Non-pigmented ciliary epithelial cell (primary cell): ENCODE measurements around the gene ASF1B.

Experiments
- DNase-seq: peaks from one replicate; pipeline ENCODE4 v3.0.0-alpha.2; 2010; ENCODE audit warnings: low read depth

Gene ASF1B

GRCh38 chr19:14110650-14111049 lies 25.7 kb downstream of the ASF1B start:
- no peak for DNase-seq

DNA sequence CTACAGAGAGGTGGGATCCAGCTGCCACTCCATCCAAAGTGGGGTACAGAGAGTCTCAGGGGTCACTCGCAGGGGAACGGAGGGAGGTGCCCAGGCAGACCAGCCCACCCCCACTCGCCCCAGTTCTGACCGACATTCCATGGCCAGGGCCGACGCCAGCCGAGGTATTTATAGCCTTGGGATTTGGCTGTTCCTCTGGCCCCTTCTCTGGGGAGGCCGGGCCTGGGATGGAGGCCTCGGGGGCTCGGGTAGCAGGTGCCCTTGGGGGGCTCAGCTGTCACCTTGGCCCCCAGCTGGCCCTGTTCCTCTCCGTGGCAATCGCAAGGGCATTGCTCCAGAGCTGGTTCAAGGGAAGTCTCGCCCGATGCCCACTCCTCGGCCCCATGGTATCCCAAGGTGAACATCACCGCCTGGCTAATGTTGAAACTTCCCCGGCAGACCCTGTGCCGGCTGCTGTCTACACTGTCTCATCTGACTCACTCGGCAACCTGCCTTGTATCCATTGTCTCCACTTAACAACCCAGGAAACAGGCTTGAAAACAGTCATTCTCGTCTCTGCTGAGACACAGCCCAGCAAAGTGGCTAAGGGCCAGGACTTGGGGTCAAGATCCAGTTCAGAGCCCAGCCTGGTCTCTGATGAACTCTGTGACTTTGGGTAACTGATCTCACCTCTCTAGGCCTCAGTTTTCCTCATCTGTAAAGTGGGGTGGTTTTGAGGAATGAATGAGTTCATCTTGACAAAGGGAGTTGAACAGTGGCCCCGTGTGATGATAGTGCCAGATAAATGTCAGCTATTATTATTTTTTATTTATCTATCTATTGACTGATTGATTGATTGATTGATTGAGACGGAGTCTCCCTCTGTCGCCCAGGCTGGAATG lies 28.6 kb downstream of the ASF1B start:
- no peak for DNase-seq

- no peak for DNase-seq
Measured at GRCh38 chr19:14106840-14107239, 29.5 kb downstream of the ASF1B start.

DNA sequence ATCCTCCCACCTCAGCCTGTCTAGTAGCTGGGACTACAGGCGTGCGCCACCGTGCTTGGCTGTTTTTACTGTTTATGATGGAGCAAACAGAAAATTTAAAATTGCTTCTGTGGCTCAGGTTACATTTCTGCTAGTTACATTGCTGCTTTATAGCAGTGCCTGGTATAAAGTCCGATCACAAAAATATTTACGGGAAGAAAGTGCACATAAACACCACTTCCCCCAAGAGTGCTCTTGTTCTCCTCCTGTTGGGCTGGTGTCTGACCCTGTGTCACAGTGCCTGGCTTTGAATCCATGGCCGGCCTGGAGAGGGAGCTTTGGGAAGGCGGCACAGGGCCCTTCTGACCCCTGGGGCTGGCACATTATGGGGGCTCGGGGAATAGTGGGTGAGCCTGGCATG lies 30.7 kb downstream of the ASF1B start:
- DNase-seq, result no peak

DNA sequence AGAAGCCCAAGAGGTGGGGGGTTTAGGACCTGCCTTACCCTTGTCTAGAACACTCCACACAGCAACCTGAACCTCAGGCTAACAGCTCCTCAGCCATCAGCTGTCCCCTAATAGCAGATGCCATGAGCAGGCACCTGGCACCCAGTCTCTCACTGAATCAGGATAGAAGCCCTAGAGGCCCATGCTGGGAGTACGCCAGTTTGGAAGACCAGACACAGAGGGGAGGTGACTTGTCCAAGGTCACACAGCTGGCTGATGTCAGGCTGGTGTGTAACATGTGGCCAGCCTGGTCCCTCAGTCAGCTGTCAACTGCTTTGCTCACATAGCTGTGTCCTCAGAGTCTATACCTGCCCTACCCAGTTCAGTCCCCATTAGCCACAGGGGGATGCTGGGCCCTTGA lies 33.1 kb downstream of the ASF1B start:
- DNase-seq, result no peak

GRCh38 chr19:14102756-14103155 lies 33.6 kb downstream of the ASF1B start:
- DNase-seq, result no peak

DNA sequence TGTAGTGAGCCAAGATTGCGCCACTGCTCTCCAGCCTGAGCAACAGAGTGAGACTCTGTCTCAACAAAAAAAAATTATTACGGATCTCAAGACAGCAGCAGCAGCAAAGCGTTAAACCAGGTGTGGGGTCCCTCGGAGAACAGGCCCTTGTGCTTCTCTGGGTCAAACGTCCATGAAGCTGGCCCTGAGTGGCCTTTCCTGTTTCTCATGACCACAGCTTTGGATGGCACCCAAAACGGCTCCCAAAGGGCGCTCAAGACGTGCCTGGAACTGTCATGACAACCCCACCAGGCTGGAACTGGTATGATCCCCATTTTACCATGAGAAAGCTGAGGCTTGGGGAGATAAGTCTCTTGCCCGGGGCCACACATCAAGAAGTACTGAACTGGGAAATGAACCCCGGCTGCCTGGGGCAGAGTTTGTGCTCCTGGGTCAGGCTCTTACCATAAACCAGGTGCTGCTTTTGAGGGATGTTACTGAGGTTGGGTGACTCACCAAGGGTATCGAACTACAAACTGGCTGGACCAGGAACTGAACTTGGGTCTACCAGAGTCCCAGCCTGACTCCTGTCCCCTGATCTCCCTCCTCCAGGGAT lies 34.2 kb downstream of the ASF1B start:
- no peak for DNase-seq

GRCh38 chr19:14101003-14101545 lies 35.3 kb downstream of the ASF1B start:
- no peak for DNase-seq

DNA sequence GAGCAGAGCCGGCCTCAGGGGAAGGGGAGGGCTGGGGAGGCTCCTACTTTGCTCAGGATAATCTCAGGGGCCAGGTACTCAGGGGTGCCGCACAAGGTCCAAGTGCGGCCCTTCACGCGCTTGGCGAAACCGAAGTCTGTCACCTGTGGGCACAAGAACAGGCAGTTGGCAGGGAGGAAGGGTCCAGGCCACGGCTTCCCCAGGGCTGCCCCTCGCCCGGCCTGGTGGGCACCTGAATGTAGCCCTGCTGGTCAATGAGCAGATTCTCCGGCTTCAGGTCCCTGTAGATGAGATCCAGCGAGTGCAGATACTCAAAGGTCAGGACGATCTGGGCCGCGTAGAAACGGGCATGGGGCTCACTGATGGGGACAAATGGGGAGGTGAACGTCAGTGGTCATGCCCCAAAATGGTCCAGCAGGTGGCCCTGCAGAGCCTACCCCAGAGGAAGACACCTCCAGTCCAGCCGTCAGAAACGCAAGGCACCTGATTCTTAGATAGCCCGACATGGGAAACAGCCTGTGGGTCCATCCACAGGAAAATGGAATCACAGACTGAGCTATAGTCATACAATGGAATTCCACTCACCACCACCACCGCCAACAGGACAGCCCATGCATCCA lies 38.7 kb downstream of the ASF1B start:
- no peak for DNase-seq

DNA sequence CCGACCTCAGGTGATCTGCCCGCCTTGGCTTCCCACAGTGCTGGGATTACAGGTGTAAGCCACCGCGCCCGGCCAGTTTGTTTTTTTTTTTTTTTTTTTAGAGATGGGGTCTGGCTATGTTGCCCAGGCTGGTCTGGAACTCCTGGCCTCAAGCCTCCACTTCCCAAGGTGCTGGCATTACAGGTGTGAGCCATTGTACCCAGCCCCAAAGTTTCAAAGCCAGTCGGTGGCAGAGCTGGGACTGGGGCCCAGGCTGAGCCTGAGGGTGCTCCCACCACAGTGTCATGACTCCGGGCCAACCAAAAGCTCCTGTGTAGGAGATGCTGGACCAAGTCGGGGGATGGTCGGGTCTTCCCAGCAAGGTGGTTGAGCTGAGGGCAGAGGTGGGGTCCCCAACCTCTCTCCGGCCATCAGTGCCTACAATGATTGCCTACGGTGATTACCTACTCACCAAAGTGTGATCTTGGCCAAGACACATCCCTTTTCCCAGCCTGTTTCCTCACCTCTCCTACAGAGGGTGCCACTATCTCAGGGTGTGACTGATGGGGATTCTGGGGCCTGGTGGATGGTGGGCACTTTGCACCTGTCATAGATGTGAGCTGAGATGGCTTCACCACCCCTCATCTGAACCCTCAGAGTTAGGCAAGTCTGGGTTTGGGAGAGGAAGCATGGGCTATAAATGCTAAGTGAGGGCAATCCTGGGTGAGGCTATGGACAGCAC lies 40.0 kb downstream of the ASF1B start:
- no peak for DNase-seq

DNA sequence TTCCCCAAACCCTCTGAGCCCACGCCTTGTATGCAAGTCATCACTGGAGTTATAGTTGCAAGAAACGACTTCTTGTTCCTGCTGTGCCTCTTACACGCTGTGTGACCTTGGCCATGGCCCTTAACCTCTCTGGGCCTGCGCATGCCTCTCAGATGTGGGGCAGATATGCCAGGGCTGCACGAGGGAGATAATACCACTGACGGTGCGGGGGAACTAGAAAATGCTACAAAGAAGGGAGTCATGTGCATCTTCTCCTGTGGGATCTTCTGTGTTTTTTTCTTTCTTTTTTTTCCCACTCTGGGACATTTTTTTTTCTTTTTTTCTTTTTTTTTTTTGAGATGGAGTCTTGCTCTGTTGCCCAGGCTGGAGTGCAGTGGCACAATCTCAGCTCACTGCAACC lies 41.5 kb downstream of the ASF1B start:
- DNase-seq, result no peak

GRCh38 chr19:14093117-14093823 lies 43.1 kb downstream of the ASF1B start:
- DNase-seq, result no peak

DNA sequence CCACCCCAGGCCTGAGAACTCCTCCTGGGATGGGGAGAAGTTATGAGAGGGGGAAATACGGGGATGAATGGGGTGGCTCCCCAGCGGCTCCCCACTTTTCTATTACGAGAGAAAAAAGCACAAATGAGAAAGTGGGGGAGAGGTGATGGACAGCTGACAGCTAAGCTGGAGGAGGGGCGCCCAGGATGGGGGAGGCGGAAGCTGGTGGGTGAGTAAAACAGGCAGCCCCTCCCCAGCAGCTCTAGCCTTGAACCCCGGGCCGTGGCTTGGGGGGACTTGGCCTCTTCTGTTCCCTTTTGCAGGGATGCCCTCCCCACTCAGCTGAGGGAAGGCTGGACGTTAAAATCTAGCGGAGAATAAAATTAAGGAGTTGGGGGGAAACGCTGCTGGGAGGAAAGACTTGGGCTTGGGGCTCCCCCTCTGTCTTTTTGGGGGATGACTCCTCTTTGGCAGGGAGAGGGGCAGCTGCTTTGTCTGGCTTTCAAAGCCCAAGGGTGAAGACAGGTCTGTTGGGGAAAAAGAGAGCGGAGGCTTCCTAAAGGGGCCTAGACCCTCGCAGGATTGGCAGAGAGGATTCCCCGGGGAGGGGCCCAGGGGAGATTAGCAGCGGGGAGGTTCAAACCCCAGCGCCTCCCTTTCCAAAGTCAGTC lies 44.5 kb downstream of the ASF1B start:
- no peak for DNase-seq

DNA sequence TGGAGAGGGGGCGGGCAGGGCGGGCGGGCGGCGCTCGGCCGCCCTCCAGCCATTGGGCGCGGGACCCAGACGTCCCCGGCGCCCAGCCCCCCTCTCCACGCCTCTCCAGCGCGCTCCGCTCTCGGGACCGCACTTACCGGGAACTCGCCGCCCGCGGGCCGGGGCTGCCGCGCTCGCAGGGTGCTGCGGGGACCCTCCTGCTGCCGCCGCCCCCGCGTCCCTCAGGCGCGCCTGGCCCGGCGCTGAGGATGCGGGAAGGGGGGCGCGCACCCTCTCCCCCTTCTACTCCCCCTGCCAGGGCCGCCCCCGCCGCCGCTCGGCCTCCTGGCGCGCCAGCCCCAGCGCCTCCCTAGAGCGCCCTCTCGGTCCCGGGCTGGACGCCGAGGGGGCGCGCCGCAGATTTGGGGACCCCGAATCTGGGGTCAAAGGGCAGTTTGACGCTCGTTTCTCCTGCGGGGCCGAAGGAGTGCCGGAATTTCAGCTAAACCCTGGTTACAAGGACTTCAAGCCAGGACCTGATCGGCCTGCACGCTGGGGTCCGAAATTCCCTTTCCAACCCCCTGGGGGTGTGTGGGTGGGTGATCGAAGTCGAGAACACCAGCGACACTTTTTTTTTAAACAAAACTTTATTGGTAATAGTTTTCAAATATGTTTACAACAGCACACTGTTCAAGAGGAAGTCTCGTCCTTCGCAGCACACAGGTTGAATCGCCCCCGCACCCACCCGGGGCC lies 45.1 kb downstream of the ASF1B start:
- no peak for DNase-seq

- no peak for DNase-seq
Measured at GRCh38 chr19:14090509-14091080, 45.8 kb downstream of the ASF1B start, which contains the start of gene SAMD1. Gene SAMD1, minus strand, starts transcription at chr19:14090751.

GRCh38 chr19:14089662-14090508 lies 46.5 kb downstream of the ASF1B start:
- no peak for DNase-seq

DNA sequence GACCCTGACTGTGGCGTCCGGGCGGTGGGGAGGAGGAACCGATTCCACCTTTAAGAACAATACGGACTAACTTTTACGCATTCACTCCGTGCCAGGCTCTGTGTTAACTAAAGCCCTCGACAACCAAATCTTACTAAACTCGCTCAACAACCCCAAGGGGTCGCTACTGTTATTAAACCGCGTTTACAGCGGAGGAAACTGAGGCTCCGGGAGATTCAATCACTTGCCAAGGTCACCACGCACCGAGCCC lies 47.1 kb downstream of the ASF1B start:
- DNase-seq, result no peak

DNA sequence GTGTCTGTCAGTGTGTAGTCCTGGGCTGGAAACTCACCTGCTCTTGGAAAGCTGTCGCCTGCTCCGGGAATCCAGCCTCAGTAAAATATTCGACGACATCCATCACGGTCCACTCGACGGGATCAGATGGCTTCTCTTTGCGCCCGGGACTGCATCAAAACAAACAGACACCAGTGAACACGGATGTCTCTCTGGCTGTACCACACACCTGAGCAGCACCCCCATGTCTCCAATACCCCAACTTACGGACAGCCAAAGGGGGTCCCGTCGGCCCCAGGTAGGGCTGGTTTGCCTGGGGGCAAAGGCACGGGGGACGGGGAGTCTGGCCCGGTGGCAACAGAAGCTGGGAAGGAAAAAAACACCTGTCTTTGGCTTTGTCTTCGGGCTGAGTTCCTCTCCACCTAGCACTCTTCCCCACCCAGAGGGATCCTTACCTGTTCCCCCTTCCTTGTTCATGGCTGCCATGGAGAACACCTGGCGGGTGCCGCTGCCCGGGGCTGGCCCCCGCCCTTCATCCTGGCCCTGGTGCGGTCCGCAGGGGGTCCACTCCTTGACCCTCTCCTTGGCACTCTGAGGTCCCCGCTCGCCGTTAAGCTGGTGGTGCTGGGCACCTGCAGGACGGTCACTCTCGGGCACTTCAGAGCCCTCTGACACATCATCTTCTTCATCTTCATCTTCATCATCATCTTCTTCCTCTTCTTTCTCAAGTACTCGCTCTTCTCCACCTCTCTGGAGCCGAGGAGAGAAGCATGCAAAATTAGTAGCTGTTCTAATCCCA lies 47.6 kb downstream of the ASF1B start:
- no peak for DNase-seq

GRCh38 chr19:14086098-14086497 lies 50.3 kb downstream of the ASF1B start:
- DNase-seq, result no peak
